ENCODE results near the gene URB2. TPM values are rescaled to one million over a fixed set of nuclear protein-coding genes. Genes with fewer than 3 reads are reported as not detected.

The URB2 gene
- polyA plus RNA-seq, 1 of the 3 experiments (the other 2 are of a cell fraction): 8.2 TPM

DNA sequence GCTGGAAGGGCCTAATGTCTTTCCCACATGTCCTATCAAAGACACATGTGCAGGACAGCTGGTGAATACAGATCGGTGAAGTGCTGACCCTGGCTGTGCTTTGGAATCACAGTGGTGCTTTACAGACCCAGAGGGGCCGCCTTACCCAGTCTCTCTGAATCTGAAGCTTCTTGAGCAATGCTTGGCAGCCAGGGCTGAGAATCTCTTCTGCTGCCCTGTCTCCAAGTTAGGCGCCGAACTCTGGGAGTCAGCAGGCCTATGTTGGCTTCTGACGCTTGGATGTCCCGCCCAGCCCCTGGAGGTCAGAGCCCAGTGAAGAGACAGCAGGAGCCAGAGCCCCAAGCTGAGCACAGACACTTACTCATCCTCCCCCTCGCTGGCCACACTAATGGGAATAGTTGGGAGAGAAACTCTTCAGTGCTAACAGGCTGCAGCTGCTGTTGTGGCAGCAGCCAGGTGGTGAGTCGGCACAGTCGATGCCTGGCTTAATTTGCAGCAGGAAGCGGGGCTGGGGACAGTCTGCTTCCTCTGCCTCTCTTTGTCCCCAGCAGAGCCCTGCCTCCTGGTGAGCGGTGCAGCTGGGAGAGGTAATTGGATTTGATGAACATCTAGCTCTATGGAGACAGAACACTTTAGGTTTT is 68.1 kb downstream of the URB2 start:
- DNase-seq: peak; percentile 80
- ChIA-PET CTCF (interaction anchor here (0.5 to 2.5 kb wide), 6 partner anchors 18 to 190 kb away, joined by 3 to 13 read pairs (median 3); no protein-coding TSS in a partner anchor), POLR2A (interaction anchor here (1.1 to 2.1 kb wide), 2 partner anchors 249 to 449 kb away, joined by 3 to 7 read pairs; no protein-coding TSS in a partner anchor)
- Histone ChIP-seq H3K36me3 (replicated peaks in 1 of 2; ENCODE audit: control insufficient read depth in 1 of 2, insufficient read depth in 2 of 2, low read length in 1 of 2) (no peaks in the 10 kb centered on the region), H3K27me3 (ENCODE audit: insufficient read depth) (no peaks in the 10 kb centered on the region), H3K4me1 (ENCODE audit: control insufficient read depth in 1 of 2, insufficient read depth in 2 of 2, low read depth in 1 of 2, low read length in 1 of 2) (peaks cover 20 to 38% of the 10 kb centered on the region in 2 experiments; a peak in 3 of 4 replicates), H3K9me2 (no peaks in the 10 kb centered on the region), H3K27ac (ENCODE audit: low read depth in 2 of 2, low read length in 1 of 2) (peak overlapping the region; percentile 12 to 99; a peak in 3 of 4 replicates), H3K4me2 (peak overlapping the region; percentile 17; the same call in 1 of the 2 replicates), H3K79me2 (ENCODE audit: insufficient read depth) (no peaks in the 10 kb centered on the region), H4K20me1 (ENCODE audit: insufficient read depth) (no peaks in the 10 kb centered on the region), H2AFZ (ENCODE audit: low read depth) (no peak overlapping the region), H3K9ac (no peak overlapping the region), H3K4me3 (ENCODE audit: low read depth in 2 of 2, low read length in 1 of 2) (no peak overlapping the region), H3K9me3 (no peaks in the 10 kb centered on the region), H3F3A (replicated peaks; ENCODE audit: insufficient read depth) (no peaks in the 10 kb centered on the region)
- WGBS (ENCODE audit: low lambda C conversion rate): 17% methylated on average over 7 of the region's 11 CpGs
- no peak for TF ChIP-seq MEF2A (IDR thresholded peaks at IDR 0.05; ENCODE audit: borderline replicate concordance, low read depth)
- TF ChIP-seq FOXM1 (IDR thresholded peaks at IDR 0.05; ENCODE audit: low read depth): no peak
- TF ChIP-seq TCF12 (IDR thresholded peaks at IDR 0.05): peak; percentile 41
- TF ChIP-seq, protein P1, sequence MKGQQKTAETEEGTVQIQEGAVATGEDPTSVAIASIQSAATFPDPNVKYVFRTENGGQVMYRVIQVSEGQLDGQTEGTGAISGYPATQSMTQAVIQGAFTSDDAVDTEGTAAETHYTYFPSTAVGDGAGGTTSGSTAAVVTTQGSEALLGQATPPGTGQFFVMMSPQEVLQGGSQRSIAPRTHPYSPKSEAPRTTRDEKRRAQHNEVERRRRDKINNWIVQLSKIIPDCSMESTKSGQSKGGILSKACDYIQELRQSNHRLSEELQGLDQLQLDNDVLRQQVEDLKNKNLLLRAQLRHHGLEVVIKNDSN (IDR thresholded peaks at IDR 0.05; ENCODE audit: borderline replicate concordance, low read depth): no peak
- no peak for TF ChIP-seq YY1 (IDR thresholded peaks at IDR 0.05; ENCODE audit: low read depth)
- TF ChIP-seq JUND (IDR thresholded peaks at IDR 0.05): no peak
- no peak for TF ChIP-seq GABPA (IDR thresholded peaks at IDR 0.05; ENCODE audit: low read depth)
- peak; percentile 73 for TF ChIP-seq CHD2 (IDR thresholded peaks at IDR 0.05; ENCODE audit: low read length, partially characterized antibody)
- peak; percentile 42; the same call in 1 of the 2 replicates for TF ChIP-seq GATA2 (CRISPR knock-in tag; IDR thresholded peaks at IDR 0.05)
- peak in 1 of 2 experiments; percentile 51; a peak in 1 of 4 replicates for TF ChIP-seq EP300 (IDR thresholded peaks at IDR 0.05; ENCODE audit: borderline replicate concordance in 1 of 2, low read depth in 1 of 2, low read length in 1 of 2)
- TF ChIP-seq, protein P2, sequence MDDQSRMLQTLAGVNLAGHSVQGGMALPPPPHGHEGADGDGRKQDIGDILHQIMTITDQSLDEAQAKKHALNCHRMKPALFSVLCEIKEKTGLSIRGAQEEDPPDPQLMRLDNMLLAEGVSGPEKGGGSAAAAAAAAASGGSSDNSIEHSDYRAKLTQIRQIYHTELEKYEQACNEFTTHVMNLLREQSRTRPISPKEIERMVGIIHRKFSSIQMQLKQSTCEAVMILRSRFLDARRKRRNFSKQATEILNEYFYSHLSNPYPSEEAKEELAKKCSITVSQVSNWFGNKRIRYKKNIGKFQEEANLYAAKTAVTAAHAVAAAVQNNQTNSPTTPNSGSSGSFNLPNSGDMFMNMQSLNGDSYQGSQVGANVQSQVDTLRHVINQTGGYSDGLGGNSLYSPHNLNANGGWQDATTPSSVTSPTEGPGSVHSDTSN (IDR thresholded peaks at IDR 0.05): no peak
- TF ChIP-seq RCOR1 (IDR thresholded peaks at IDR 0.05; ENCODE audit: low read length): peak; percentile 78

DNA sequence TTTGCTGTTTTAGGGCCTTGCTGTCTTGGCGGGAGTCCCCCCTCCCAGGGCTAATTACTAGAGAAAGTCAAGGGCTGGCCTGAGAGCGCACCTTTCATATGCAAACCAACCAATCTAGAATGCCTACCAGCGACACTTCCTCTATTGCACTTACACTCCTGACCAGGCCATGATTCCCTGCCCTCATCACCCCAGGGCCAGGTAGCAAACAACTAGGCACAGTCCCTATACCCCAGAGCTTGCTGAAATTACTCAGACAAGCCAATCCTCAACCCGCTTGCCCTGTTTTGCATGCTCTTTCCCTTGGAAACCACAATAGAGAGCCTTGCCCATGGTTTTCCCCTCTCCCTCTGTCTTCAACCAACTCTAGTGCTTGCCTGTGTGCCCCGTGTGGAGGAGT is 70.3 kb downstream of the URB2 start:
- H3K9me2 ChIP-seq: no peaks in the 10 kb centered on the region
- no peaks in the 10 kb centered on the region for H3K27me3 ChIP-seq (ENCODE audit: insufficient read depth)
- DNase-seq: no peak
- no peak overlapping the region for H3K27ac ChIP-seq (ENCODE audit: low read depth in 2 of 2, low read length in 1 of 2)
- H3F3A ChIP-seq (replicated peaks; ENCODE audit: insufficient read depth): no peaks in the 10 kb centered on the region
- peaks cover 20 to 34% of the 10 kb centered on the region in 2 experiments; a peak in 3 of 4 replicates for H3K4me1 ChIP-seq (ENCODE audit: control insufficient read depth in 1 of 2, insufficient read depth in 2 of 2, low read depth in 1 of 2, low read length in 1 of 2)
- H2AFZ ChIP-seq (ENCODE audit: low read depth): no peak overlapping the region
- H3K9me3 ChIP-seq: no peaks in the 10 kb centered on the region
- H3K79me2 ChIP-seq (ENCODE audit: insufficient read depth): no peaks in the 10 kb centered on the region
- POLR2A ChIA-PET: no interaction called here
- 65% methylated on average over 5 of the region's 5 CpGs for WGBS (ENCODE audit: low lambda C conversion rate)
- no peaks in the 10 kb centered on the region for H3K36me3 ChIP-seq (replicated peaks in 1 of 2; ENCODE audit: control insufficient read depth in 1 of 2, insufficient read depth in 2 of 2, low read length in 1 of 2)
- H4K20me1 ChIP-seq (ENCODE audit: insufficient read depth): no peaks in the 10 kb centered on the region
- no peak overlapping the region for H3K9ac ChIP-seq
- CTCF ChIA-PET: no interaction called here
- H3K4me2 ChIP-seq: no peak overlapping the region
- no peak overlapping the region for H3K4me3 ChIP-seq (ENCODE audit: low read depth in 2 of 2, low read length in 1 of 2)
- TF ChIP-seq FOXJ3 (CRISPR knock-in tag; IDR thresholded peaks at IDR 0.05): no peak
- no peak for TF ChIP-seq MEF2A (IDR thresholded peaks at IDR 0.05; ENCODE audit: borderline replicate concordance, low read depth)
- no peak for TF ChIP-seq SIN3A (IDR thresholded peaks at IDR 0.05; ENCODE audit: borderline replicate concordance, low read depth, low read length)
- no peak for TF ChIP-seq RCOR1 (IDR thresholded peaks at IDR 0.05; ENCODE audit: low read length)
- no peak for TF ChIP-seq NFIC (IDR thresholded peaks at IDR 0.05; ENCODE audit: borderline replicate concordance)
- TF ChIP-seq, protein P1 (IDR thresholded peaks at IDR 0.05; ENCODE audit: borderline replicate concordance, low read depth): no peak
- TF ChIP-seq RAD21 (IDR thresholded peaks at IDR 0.05; ENCODE audit: low read length): no peak
- TF ChIP-seq, protein P2 (IDR thresholded peaks at IDR 0.05): no peak
- TF ChIP-seq CHD2 (IDR thresholded peaks at IDR 0.05; ENCODE audit: low read length, partially characterized antibody): no peak
- TF ChIP-seq, protein P3, sequence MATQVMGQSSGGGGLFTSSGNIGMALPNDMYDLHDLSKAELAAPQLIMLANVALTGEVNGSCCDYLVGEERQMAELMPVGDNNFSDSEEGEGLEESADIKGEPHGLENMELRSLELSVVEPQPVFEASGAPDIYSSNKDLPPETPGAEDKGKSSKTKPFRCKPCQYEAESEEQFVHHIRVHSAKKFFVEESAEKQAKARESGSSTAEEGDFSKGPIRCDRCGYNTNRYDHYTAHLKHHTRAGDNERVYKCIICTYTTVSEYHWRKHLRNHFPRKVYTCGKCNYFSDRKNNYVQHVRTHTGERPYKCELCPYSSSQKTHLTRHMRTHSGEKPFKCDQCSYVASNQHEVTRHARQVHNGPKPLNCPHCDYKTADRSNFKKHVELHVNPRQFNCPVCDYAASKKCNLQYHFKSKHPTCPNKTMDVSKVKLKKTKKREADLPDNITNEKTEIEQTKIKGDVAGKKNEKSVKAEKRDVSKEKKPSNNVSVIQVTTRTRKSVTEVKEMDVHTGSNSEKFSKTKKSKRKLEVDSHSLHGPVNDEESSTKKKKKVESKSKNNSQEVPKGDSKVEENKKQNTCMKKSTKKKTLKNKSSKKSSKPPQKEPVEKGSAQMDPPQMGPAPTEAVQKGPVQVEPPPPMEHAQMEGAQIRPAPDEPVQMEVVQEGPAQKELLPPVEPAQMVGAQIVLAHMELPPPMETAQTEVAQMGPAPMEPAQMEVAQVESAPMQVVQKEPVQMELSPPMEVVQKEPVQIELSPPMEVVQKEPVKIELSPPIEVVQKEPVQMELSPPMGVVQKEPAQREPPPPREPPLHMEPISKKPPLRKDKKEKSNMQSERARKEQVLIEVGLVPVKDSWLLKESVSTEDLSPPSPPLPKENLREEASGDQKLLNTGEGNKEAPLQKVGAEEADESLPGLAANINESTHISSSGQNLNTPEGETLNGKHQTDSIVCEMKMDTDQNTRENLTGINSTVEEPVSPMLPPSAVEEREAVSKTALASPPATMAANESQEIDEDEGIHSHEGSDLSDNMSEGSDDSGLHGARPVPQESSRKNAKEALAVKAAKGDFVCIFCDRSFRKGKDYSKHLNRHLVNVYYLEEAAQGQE (IDR thresholded peaks at IDR 0.05; ENCODE audit: low read depth, low read length): no peak

Data from SK-N-SH (cell line).